Adipocyte (in vitro differentiated cells): ENCODE results near the gene POP4.
"Not testable (repeated sequence)": the region's sequence is repeated elsewhere in the genome, so short reads cannot be mapped to it uniquely, and the experiment has no call there.

Source experiments
- DNase-seq: peaks from one replicate; pipeline ENCODE4 v3.0.0-alpha.2; 2015; ENCODE audit warnings: low read depth
- H3K27me3 ChIP-seq: replicated peaks from 2 replicates; pipeline ENCODE4 v1.7.0; 2013; ENCODE audit warnings: mild to moderate bottlenecking, low read length, moderate library complexity; ENCODE audit not compliant: control insufficient read depth, insufficient read depth
- H3K36me3 ChIP-seq: 2 replicates; pipeline ENCODE4 v1.7.0; 2013; ENCODE audit warnings: low read length, mild to moderate bottlenecking, moderate library complexity; ENCODE audit not compliant: control insufficient read depth, insufficient read depth, severe bottlenecking
- H3K4me1 ChIP-seq: 2 replicates; pipeline ENCODE4 v1.7.0; 2013; ENCODE audit warnings: mild to moderate bottlenecking, low read length, moderate library complexity; ENCODE audit not compliant: control insufficient read depth, insufficient read depth
- H3K4me3 ChIP-seq: 2 replicates; pipeline ENCODE4 v1.7.0; 2013; ENCODE audit warnings: mild to moderate bottlenecking, low read length, moderate library complexity
- H3K9ac ChIP-seq: 2 replicates; pipeline ENCODE4 v1.7.0; 2013; ENCODE audit warnings: mild to moderate bottlenecking, low read length, moderate library complexity
- H3K9me3 ChIP-seq: 2 replicates; pipeline ENCODE4 v1.7.0; 2013; ENCODE audit warnings: mild to moderate bottlenecking, low read length, moderate library complexity; ENCODE audit not compliant: control insufficient read depth

POP4 gene

DNA sequence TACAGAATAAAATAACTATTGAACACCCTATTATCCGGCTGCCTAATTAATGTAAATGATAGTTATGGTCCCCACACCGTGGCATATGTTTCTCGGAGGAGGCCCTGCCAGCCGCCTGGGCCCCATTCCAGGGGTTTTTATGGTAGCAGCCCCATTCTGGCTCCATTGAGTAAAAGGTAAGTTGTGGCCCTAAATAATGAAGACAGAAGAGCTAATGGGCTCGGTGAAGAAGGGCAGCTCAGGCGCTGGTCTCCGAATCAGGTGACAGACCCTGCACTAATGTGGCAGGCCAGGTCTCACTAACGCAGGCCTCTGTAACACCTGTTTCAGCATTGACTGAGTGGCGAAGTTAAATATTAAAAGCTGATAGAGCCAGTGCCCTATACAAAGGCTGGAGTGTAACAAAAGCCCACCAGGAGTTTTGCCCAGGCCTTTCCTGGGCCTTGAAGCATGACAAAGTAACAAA, 19.1 kb downstream of the POP4 start:
- no peaks in the 10 kb centered on the region for H3K9me3 ChIP-seq
- no peaks in the 10 kb centered on the region for H3K36me3 ChIP-seq
- H3K4me1 ChIP-seq = no peaks in the 10 kb centered on the region
- no peak for DNase-seq
- H3K9ac ChIP-seq = no peak overlapping the region
- no peak overlapping the region for H3K4me3 ChIP-seq
- peaks cover 4% of the 10 kb centered on the region for H3K27me3 ChIP-seq

DNA sequence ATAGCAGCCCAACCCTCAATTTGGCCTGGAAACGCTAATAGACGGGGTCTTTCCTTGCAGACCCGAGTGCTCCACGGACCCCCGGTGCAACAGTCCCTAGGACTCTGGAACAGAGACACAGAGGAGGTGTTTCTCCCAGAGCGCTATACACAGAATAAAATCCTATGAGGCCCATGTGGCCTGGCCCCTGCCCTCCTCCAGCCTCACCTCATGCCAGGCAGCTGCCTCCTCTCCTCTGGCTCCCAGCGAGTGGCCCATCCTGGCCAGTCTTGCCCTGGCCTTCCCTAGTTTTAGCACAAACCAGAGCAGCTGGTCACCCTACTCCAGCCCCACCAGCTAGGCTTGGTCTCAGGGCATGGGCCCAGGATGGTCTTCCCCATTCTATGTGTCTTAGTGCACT, 20.3 kb downstream of the POP4 start:
- no peak for DNase-seq
- no peak overlapping the region for H3K4me3 ChIP-seq
- H3K4me1 ChIP-seq = no peaks in the 10 kb centered on the region
- peaks cover 2% of the 10 kb centered on the region for H3K27me3 ChIP-seq
- H3K9ac ChIP-seq = no peak overlapping the region
- H3K36me3 ChIP-seq = no peaks in the 10 kb centered on the region
- H3K9me3 ChIP-seq = no peaks in the 10 kb centered on the region

DNA sequence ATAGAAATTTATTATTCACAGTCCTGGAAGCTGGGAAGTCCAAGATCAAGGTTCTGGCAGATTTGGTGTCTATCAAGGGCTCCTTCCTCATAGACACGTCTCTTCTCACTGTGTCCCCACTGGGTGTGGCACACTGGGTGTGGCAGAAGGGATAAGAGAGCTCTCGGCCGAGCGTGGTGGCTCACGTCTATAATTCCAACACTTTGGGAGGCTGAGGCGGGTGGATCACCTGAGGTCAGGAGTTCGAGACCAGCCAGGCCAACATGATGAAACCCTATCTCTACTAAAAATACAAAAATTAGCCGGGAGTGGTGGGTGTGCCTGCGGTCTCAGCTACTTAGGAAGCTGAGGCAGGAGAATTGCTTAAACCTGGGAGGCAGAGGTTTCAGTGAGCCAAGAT, 20.7 kb downstream of the POP4 start:
- not testable (repeated sequence) for H3K9ac ChIP-seq, H3K4me3 ChIP-seq, H3K9me3 ChIP-seq, DNase-seq, H3K27me3 ChIP-seq, H3K4me1 ChIP-seq, H3K36me3 ChIP-seq

DNA sequence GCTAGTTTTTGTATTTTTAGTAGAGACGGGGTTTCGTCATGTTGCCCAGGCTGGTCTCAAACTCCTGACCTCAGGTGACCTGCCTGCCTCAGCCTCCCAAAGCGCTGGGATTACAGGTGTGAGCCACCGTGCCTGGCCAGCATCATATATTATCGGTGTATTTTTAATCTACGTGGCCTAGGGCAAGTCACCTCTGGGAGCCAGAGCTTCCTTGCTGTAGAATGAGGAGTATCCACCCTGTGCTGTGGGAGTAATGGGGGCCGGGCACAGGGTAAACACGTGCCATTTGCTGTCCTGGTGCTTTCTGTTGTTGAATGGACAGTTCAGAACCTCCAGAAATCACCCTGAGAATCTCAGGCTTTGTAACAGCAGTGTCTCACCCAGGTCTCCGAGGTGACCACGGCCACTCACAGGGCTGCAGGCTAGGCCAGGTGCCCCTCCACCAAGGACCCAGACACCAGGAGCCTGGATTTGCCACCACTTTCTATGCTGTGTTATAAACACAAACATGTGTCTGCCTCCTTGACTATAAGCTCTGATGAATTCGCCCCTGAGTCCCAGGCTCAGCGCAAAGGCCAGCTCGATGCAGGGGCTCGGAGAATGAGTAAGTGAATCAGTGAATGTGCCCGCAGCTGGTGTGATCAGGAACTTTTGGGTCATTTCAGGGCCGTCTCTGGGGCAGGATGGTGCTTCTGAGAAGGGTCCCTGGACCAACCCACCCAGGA, 22.7 kb downstream of the POP4 start:
- Histone ChIP-seq H3K27me3 (peaks cover 4% of the 10 kb centered on the region), H3K9ac (no peak overlapping the region), H3K36me3 (no peaks in the 10 kb centered on the region), H3K4me3 (no peak overlapping the region), H3K4me1 (no peaks in the 10 kb centered on the region), H3K9me3 (peaks cover 3% of the 10 kb centered on the region)
- DNase-seq = no peak

DNA sequence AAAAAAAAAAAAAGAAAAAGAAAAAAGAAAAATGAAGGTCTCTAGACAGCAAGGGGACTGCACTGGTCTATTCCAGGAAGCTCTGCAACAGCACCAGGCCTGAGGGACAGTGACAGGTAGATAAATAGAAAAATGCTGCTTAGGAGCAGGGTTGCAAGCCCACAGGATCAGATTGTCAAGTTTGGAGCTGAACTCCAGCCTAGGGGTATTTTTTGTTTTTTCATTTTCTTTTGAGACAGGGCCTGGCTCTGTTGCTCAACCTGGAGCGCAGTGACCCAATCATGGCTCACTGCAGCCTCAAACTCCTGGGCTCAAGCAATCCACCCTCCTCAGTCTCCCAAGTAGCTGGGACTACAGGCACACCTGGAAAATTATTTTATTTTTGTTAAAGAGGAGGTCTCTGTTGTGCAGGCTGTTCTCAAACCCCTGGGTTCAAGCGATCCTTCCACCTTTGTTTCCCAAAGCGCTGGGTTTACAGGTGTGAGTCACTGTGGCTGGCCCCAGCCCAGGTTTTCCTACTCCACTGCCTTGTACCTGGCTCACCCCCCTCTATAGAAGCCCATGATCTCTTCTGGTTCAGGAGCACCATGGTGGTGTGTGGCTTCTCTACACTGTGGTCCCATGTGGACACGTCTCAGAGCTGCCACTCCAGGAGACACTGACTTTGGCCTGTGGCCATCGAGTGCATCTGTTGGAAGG, 23.9 kb downstream of the POP4 start:
- Histone ChIP-seq H3K36me3 (no peaks in the 10 kb centered on the region), H3K27me3 (peaks cover 4% of the 10 kb centered on the region), H3K9me3 (peaks cover 9% of the 10 kb centered on the region), H3K4me1 (no peaks in the 10 kb centered on the region), H3K9ac (no peak overlapping the region), H3K4me3 (no peak overlapping the region)
- DNase-seq = no peak

DNA sequence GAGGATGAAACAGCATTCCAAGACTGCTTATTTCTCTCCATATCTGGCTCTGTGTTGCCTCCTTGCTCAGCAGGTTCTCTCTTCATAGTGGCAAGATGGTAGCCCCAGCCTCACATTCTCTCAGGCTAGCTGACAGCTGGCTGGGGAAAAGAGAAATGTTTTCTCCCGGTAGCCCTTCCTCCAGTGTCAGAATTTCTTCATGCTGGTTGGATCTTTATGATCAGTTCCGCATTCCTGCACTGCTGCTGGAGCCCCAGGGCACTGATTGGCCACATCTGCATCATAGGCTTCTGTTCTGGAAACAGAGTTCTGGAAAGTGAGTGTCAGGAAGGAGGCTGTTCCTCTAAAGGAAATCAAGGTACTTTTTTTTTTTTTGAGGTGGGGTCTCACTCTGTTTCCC, 24.6 kb downstream of the POP4 start:
- H3K9ac ChIP-seq = no peak overlapping the region
- no peak overlapping the region for H3K4me3 ChIP-seq
- H3K27me3 ChIP-seq = peaks cover 4% of the 10 kb centered on the region
- peak; percentile 17 for DNase-seq
- no peaks in the 10 kb centered on the region for H3K36me3 ChIP-seq
- no peaks in the 10 kb centered on the region for H3K4me1 ChIP-seq
- peaks cover 9% of the 10 kb centered on the region for H3K9me3 ChIP-seq

DNA sequence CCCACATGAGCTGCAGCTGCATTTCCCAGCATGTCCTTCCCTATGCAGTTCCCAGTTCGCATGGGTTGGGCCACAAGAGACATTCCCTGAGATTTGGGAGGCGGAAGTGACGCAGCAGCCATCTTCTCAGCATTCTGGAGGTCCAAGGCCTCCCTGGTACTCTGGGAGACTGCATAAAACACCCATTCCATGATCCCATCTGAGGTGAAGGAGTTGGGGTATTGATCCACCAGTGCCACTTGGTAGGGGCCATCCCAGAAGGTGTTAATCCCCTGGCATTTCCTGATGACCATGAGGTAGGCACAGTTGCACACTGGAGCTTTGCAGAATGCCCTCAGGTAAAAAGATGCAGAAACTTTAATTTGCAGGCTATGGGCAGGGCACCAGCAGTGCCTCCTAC, 25.4 kb downstream of the POP4 start:
- H3K4me1 ChIP-seq = no peaks in the 10 kb centered on the region
- H3K36me3 ChIP-seq = no peaks in the 10 kb centered on the region
- peaks cover 6% of the 10 kb centered on the region for H3K27me3 ChIP-seq
- H3K4me3 ChIP-seq = no peak overlapping the region
- no peak overlapping the region for H3K9ac ChIP-seq
- peaks cover 9% of the 10 kb centered on the region for H3K9me3 ChIP-seq
- DNase-seq = no peak

DNA sequence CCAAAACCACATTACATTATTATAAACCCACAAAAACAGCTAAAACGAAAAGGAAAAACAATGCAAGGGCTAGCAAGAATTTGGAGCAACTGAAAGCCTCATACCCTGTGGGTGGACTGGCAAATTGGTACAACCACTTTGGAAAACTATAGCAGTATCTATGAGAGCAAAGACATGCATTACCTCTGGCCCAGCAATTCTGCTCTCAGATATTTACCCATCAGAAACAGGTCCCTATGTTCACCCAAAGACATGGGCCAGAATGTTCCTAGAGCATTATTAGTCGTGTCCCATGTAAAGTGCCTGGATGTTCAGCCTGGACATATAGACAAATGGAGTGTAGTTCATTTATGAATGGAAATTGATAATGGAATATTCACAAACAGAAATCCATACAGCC, 27.9 kb downstream of the POP4 start:
- Histone ChIP-seq H3K4me1 (no peaks in the 10 kb centered on the region), H3K36me3 (no peaks in the 10 kb centered on the region), H3K9me3 (peaks cover 9% of the 10 kb centered on the region), H3K9ac (no peak overlapping the region), H3K4me3 (no peak overlapping the region), H3K27me3 (peaks cover 6% of the 10 kb centered on the region)
- no peak for DNase-seq

DNA sequence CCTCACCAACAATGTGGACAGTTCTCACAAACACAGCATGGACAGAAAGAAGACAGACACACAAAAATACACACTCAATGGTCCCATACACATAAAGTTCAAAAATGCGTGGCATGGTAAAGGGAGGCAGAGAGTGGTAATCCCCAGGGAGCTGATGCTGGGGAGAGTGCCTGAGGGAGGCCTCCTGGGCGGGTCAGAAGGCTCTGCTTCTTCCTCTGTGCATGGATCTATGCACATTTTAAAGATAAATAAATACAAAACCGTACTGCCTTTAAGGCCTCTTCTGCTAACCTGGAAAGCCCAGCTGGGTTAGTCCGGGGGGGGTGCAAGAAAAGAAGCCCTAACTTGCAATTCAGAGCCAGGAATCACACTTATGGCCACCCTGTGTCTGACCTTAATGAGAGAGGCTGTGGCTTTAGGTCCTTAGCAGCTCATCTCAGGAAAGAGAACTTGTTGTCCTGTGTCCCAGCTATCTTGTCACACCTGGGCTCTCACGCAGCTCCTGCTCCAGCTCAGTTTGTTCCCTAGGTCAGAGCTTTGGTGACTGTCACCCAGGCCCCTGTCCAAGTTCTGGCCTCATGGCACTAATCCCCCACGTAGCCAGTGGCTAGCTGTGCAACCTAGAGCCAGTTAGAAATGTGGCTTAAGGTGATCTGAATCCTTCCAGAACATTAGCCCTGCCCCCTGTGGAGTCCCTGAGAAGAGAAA, 28.5 kb downstream of the POP4 start:
- H3K9ac ChIP-seq = no peak overlapping the region
- H3K36me3 ChIP-seq = no peaks in the 10 kb centered on the region
- peaks cover 9% of the 10 kb centered on the region for H3K9me3 ChIP-seq
- H3K4me1 ChIP-seq = no peaks in the 10 kb centered on the region
- no peak for DNase-seq
- H3K27me3 ChIP-seq = peaks cover 6% of the 10 kb centered on the region
- H3K4me3 ChIP-seq = no peak overlapping the region

DNA sequence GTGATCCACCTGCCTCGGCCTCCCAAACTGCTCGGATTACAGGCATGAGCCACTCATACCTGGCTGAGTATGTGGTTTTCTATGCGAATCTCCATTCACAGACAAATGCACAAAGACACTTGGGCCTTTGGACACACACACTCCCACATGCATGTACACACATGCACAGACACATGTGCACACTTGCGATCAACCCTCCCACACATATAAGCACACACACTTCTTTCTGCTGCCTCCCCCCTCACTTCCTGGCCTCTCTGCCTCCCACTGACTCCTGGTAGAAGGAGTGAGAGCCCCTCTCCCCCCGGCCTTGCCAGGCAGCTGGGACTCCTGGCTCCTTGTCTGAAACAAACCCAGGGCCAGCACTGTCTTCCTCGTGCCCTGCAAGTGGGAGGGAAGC, 29.9 kb downstream of the POP4 start:
- Histone ChIP-seq H3K4me3 (no peak overlapping the region), H3K36me3 (no peaks in the 10 kb centered on the region), H3K27me3 (peaks cover 6% of the 10 kb centered on the region), H3K9me3 (peaks cover 9% of the 10 kb centered on the region), H3K9ac (no peak overlapping the region), H3K4me1 (no peaks in the 10 kb centered on the region)
- no peak for DNase-seq

DNA sequence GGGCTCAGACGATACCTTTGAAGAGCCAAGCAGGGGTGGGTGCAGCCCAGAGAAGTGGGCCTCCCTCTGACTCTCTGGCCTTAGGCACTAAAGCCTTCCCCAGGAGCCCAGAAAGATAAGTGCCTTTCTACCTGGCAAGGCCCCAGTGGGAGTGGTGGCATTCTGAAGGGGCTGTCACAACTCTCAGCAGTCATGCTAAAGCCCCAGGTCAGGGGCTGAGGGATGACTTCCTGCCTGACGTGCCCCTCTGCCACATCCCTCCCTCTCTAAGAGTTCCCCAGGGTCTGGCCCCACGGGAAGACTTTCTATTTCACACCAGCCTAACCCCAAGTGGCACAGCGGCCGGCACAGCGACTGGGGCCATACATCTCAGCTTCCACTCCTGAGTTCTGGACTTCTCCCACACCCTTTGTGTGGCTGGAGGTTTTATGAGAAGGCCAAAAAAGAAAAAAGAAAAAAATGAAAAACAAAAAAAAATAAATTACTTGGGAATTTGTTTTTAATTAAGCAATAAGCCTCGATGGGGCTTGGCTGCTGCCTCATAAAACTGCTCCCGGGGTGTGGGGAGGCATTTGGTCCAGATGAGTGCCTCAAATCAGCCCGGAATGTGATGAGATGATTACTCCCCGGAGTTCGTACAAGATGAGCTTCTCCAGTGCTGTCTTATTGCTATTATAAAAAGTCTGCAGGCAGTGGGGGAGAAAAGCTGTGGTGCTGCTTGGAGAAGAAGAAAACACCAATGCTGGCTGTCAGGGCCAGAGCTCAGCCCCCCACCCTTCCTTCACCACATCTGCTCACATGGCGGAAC, 30.7 kb downstream of the POP4 start:
- H3K4me1 ChIP-seq = no peaks in the 10 kb centered on the region
- no peak for DNase-seq
- H3K9me3 ChIP-seq = peaks cover 9% of the 10 kb centered on the region

More for the DNA sequence above, 30.7 kb downstream of the POP4 start:
- no peaks in the 10 kb centered on the region for H3K36me3 ChIP-seq
- H3K27me3 ChIP-seq = peaks cover 2% of the 10 kb centered on the region
- no peak overlapping the region for H3K9ac ChIP-seq
- H3K4me3 ChIP-seq = no peak overlapping the region
